Glutamatergic neuron (in vitro differentiated cells): ENCODE results near the gene ALDH4A1. TPM values are rescaled to one million over a fixed set of nuclear protein-coding genes. Genes with fewer than 3 reads are reported as not detected.

Source experiments
- DNase-seq: peaks from one replicate; pipeline ENCODE4 v3.0.0; 2022
- H3K27ac Mint-ChIP-seq: one replicate; pipeline ENCODE4 v1.8.0; 2020; ENCODE audit warnings: mild to moderate bottlenecking, mixed read lengths, inconsistent platforms; ENCODE audit not compliant: unreplicated experiment
- H3K27me3 Mint-ChIP-seq: one replicate; pipeline ENCODE4 v1.8.0; 2020; ENCODE audit warnings: mild to moderate bottlenecking, moderate library complexity, mixed read lengths, inconsistent platforms; ENCODE audit not compliant: unreplicated experiment
- H3K36me3 Mint-ChIP-seq: one replicate; pipeline ENCODE4 v1.8.0; 2020; ENCODE audit warnings: mild to moderate bottlenecking, mixed read lengths, inconsistent platforms; ENCODE audit not compliant: unreplicated experiment
- H3K4me1 Mint-ChIP-seq: one replicate; pipeline ENCODE4 v1.8.0; 2020; ENCODE audit warnings: mild to moderate bottlenecking, low read depth, mixed read lengths, inconsistent platforms; ENCODE audit not compliant: unreplicated experiment
- H3K4me3 Mint-ChIP-seq: one replicate; pipeline ENCODE4 v1.8.0; 2020; ENCODE audit warnings: mild to moderate bottlenecking, mixed read lengths, inconsistent platforms; ENCODE audit not compliant: unreplicated experiment
- H3K9me3 Mint-ChIP-seq: one replicate; pipeline ENCODE4 v1.8.0; 2020; ENCODE audit warnings: mild to moderate bottlenecking, moderate library complexity, mixed read lengths, inconsistent platforms; ENCODE audit not compliant: unreplicated experiment
- CTCF ChIP-seq: fragments of 200-600 bp; sonication (generic); IDR thresholded peaks from one replicate; pipeline ENCODE4 v1.5.0; 2021; ENCODE audit not compliant: partially characterized antibody, unreplicated experiment
- microRNA-seq: library from miRNA; unstranded; fragments of <30 nt; microRNA quantifications from one replicate; pipeline ENCODE4, GENCODE V29; 2020; ENCODE audit not compliant: unreplicated experiment
- total RNA-seq: library from RNA; stranded (reverse); fragmentation: NEBNext Ultra II Directional; extraction: Animal tissue kit (Norgen Biotek cat#: 25700); gene quantifications from one replicate; pipeline ENCODE4 v1.2.1, GENCODE V29; 2021; ENCODE audit not compliant: unreplicated experiment

Gene ALDH4A1
- total RNA-seq, 1 donor from 2014 or later: 28.9 TPM

- Mint-ChIP-seq H3K9me3 (peaks cover 16% of the 10 kb centered on the region), H3K27me3 (peaks cover 9% of the 10 kb centered on the region), H3K27ac (no peak overlapping the region), H3K4me3 (no peak overlapping the region), H3K36me3 (peaks cover 24% of the 10 kb centered on the region), H3K4me1 (no peaks in the 10 kb centered on the region)
- TF ChIP-seq CTCF: no peak
- DNase-seq: no peak
Observed at GRCh38 chr1:18828224-18828623, 74.1 kb downstream of the ALDH4A1 start.

- peaks cover 16% of the 10 kb centered on the region for H3K9me3 Mint-ChIP-seq
- no peak overlapping the region for H3K27ac Mint-ChIP-seq
- peaks cover 8% of the 10 kb centered on the region for H3K4me1 Mint-ChIP-seq
- peaks cover 22% of the 10 kb centered on the region for H3K36me3 Mint-ChIP-seq
- no peak overlapping the region for H3K4me3 Mint-ChIP-seq
- H3K27me3 Mint-ChIP-seq: peaks cover 4% of the 10 kb centered on the region
- no peak for DNase-seq
- no peak for TF ChIP-seq CTCF
Observed at GRCh38 chr1:18823438-18823837, 78.9 kb downstream of the ALDH4A1 start.

Small RNA genes within 50 kb of the gene (microRNA-seq; reads per million reads assigned to microRNA genes)
- gene MIR1290 (not detected), gene MIR4695 (2.8 reads per million, percentile 20 among the genes with 10 or more reads in this experiment)

Other genes starting within 250 kb of the ALDH4A1 start
- gene TAS1R2, start 42.9 kb downstream of the ALDH4A1 start, total RNA-seq: not detected
- 107 TPM for gene IFFO2, start 54.1 kb upstream of the ALDH4A1 start, total RNA-seq